HG03280 (cell line): Measurements from ENCODE around the gene DLX4.

Experiments
- ATAC-seq: cut with Tn5 transposase; IDR thresholded peaks from one replicate; pipeline ENCODE4 v1.9.1; 2021; ENCODE audit warnings: mild to moderate bottlenecking, moderate library complexity; ENCODE audit not compliant: unreplicated experiment

The DLX4 gene

GRCh38 chr17:49946964-49947584 lies 21.9 kb upstream of the DLX4 start:
- ATAC-seq = no peak

GRCh38 chr17:49949634-49950033 lies 19.4 kb upstream of the DLX4 start:
- ATAC-seq = no peak

GRCh38 chr17:49951362-49952082 lies 17.5 kb upstream of the DLX4 start:
- no peak for ATAC-seq

- peak; percentile 54 for ATAC-seq
Measured at GRCh38 chr17:49952209-49952911, 16.6 kb upstream of the DLX4 start.

- no peak for ATAC-seq
Measured at GRCh38 chr17:49952912-49953497, 16.0 kb upstream of the DLX4 start.

GRCh38 chr17:49955157-49955556 lies 13.8 kb upstream of the DLX4 start:
- no peak for ATAC-seq

GRCh38 chr17:49956780-49957179 lies 12.2 kb upstream of the DLX4 start:
- no peak for ATAC-seq

GRCh38 chr17:49957350-49957749 lies 11.6 kb upstream of the DLX4 start:
- no peak for ATAC-seq

- ATAC-seq = no peak
Measured at GRCh38 chr17:49958723-49959122, 10.3 kb upstream of the DLX4 start.

GRCh38 chr17:49959183-49959935 lies 9.6 kb upstream of the DLX4 start:
- ATAC-seq = no peak

GRCh38 chr17:49962599-49963308 lies 6.2 kb upstream of the DLX4 start:
- ATAC-seq = no peak

GRCh38 chr17:49963309-49963625 lies 5.7 kb upstream of the DLX4 start:
- no peak for ATAC-seq

- ATAC-seq = no peak
Measured at GRCh38 chr17:49963626-49964302, 5.2 kb upstream of the DLX4 start.

GRCh38 chr17:49964303-49964768 lies 4.7 kb upstream of the DLX4 start:
- ATAC-seq = no peak

- ATAC-seq = no peak
Measured at GRCh38 chr17:49964769-49965523, 4.0 kb upstream of the DLX4 start.

- ATAC-seq = no peak
Measured at GRCh38 chr17:49965524-49965909, 3.5 kb upstream of the DLX4 start.

- no peak for ATAC-seq
Measured at GRCh38 chr17:49966767-49967166, 2.2 kb upstream of the DLX4 start.

- ATAC-seq = no peak
Measured at GRCh38 chr17:49967205-49967604, 1.8 kb upstream of the DLX4 start.
